DMS 273 (cell line): ENCODE measurements around the gene FAM53A.
"Not testable (repeated sequence)": the region's sequence is repeated elsewhere in the genome, so short reads cannot be mapped to it uniquely, and the experiment has no call there.

Experiments used
- DNase-seq: peaks from one replicate; lab custom pipeline; 2025; ENCODE audit not compliant: unreplicated experiment; lab: John Stamatoyannopoulos, UW

The FAM53A gene

DNA sequence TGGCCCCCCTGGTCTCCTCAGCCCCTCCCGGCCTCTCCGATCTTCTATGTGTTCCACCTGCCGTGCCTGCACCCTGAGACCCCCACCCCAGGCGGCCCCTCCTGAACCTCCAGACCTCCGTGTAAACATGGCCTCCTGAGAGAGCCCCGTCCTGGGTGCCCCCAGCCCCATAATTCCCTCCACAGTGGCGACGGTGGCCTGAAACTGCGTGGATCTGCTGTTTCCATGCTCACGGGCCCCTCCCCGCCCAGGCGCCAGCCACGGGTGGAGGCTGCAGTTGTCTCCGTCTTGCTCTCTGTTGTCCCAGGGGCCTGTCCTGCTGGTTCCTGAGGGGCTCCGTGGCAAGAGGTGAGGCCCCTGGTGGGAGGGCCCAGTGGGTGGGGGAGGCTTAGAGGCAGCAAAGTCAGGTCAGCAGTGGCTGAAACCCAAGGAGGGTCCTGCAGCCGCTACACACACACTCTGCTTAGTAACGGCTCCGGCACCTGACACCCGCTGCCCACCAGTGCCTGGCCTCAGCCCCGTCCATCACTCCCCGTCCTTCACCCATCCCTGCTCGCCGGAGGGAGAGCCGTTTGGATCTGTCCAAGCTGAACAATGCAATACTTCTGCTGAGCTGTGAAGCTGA, 75.8 kb downstream of the FAM53A start:
- DNase-seq: no peak

GRCh38 chr4:1607436-1608195, 76.5 kb downstream of the FAM53A start:
- DNase-seq: not testable (repeated sequence)

DNA sequence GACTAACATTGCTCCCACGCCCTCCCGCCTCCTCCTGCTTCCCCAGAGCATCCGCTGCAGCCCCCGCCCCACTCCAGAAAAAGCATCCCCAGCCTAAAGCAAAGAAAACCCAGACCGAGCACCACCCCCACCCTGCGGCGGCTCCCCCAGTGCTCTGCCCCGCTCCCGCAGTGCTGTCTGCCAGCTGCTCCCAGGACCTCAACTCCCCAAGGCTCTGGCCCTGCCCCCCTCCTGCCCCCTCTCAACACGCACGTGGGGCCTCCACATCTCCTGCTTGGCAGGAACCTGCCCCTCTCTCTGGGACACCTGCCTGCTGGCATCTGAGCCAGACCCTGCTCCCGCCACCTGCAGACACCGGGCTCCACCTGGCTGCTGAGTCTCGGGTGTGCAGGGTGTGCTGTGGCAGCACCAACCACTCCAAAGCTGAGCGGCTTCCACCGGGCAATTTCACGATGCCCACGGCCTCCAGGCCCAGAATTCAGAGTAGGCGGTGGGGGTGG, 79.4 kb downstream of the FAM53A start:
- no peak for DNase-seq

GRCh38 chr4:1604181-1604705, 79.9 kb downstream of the FAM53A start:
- no peak for DNase-seq

GRCh38 chr4:1603413-1604135, 80.5 kb downstream of the FAM53A start:
- no peak for DNase-seq

DNA sequence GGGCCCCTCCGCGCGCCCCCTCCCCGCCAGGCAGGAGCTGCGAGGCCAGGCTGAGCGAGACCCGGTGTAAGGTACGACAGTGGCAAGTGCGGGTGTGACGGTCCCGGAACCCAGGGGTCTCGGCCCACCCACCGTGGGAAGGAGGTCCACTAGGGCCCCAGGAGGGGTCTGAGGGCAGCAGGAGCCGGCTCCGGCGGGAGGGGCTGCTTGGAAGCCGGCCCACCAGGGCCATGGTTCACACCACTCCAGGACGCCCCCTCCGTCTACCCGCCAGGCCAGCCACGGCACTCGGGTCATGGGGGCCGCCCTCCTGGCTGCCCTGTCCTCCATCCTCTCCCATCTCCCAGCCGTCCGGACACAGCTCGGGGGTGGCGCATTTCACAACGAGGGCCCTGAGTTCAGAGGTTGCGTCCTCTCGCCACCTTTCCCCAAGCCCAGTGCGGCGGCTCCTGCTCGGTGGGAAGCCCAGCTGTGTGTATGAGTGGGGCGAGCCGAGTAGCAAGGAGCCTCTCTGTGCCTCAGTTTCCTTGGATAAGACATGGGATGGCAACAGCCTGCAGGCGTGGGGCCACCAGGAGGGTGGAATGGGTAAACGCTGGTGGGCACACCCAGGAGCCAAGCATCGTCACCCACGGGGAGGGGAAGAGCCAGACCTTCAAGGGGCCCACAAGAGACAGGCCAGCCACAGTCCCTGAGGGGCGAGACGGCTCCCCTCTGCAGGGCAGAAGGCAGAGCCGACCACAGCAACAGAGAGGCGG, 81.3 kb downstream of the FAM53A start:
- no peak for DNase-seq

DNA sequence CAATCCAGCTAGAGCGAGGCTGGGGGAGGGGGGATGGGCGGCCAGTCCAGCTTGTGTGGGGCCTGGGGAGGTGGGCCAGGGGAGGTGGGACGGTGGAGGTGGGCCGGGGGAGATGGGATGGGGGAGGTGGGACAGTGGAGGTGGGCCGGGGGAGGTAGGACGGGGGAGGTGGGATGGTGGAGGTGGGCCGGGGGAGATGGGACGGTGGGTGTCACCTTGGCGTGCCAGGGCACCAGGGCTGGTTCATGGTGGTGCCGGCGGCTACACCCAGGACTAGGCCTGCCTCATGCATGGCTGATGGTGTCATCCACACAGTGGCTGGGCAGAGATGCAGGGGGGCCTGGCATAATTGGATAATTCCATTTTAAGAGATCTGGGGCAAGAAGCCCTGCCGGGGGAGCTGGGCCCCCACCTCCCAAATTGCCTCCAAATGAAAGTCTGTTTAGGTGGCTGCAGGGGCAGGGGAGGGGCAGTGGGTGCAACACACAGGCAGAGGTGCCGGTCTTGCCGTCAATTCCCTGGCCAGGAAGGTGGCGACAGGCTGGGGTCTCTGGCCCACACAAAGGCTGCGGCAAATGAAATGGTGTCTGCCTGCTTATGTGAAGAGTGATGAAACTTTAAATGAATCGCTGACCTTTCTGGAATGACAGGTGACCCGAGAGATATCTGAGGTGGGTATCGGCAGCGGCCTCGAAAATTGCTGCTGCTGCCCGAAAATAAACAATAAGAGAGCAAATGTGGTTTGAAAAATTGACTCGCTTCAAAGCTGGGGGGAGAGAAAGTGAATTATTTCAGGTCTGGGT, 82.1 kb downstream of the FAM53A start:
- no peak for DNase-seq

DNA sequence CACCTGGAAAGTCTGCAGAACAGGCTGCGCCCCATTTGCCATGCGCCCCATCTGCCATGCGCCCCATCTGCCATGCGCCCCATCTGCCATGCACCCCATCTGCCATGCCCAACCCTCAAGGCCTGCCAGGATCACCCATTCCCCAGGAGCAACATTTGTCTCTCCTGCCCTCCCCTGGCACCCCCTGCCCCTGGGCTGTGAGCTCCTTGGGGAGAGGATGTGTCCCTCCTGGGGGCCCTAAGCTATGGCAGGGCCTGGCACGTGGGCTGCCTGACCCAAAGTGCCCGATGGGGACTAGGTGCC, 82.6 kb downstream of the FAM53A start:
- no peak for DNase-seq

DNA sequence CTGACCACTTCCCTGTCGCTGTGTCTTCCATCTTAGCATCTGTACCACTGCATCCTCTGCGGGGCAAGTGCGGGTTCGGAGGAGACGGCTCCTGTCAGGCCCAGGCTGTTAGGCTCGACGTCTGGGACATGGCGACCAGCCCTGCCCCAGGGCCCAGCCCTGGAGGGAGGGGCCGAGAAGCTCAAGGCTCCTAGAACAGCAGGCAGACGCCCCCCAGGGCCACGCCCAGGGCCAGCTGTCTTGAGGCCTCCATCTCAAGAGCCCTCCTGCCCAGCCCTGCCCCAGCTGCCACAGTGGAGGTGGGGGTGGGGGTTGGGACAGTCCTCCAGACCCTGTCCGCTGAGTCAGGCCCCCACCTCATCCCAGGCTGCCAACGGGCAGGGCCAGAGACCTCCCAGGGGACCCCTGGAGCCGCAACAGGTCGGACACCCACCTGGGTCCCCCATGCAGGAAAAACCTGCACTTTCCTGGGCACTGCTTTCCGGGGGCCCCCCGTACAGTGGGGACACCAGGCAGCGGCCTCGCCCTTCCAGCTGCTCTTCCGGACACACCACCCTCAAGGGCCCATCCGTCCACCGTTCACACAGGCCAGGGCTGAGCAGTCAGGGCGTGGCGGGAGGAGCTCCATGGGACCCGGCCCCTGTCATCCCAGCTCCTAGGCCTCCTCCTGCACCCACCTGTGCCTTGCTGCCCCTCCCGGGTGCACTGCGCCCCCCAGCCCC, 83.1 kb downstream of the FAM53A start:
- peak; percentile 62 for DNase-seq

GRCh38 chr4:1600211-1600780, 83.8 kb downstream of the FAM53A start:
- DNase-seq: no peak

- DNase-seq: no peak
These were observed 84.5 kb downstream of the FAM53A start for GRCh38 chr4:1599491-1600210.

- DNase-seq: no peak
These were observed 85.1 kb downstream of the FAM53A start for GRCh38 chr4:1599026-1599481.

- no peak for DNase-seq
These were observed 85.7 kb downstream of the FAM53A start for GRCh38 chr4:1598206-1599025.

DNA sequence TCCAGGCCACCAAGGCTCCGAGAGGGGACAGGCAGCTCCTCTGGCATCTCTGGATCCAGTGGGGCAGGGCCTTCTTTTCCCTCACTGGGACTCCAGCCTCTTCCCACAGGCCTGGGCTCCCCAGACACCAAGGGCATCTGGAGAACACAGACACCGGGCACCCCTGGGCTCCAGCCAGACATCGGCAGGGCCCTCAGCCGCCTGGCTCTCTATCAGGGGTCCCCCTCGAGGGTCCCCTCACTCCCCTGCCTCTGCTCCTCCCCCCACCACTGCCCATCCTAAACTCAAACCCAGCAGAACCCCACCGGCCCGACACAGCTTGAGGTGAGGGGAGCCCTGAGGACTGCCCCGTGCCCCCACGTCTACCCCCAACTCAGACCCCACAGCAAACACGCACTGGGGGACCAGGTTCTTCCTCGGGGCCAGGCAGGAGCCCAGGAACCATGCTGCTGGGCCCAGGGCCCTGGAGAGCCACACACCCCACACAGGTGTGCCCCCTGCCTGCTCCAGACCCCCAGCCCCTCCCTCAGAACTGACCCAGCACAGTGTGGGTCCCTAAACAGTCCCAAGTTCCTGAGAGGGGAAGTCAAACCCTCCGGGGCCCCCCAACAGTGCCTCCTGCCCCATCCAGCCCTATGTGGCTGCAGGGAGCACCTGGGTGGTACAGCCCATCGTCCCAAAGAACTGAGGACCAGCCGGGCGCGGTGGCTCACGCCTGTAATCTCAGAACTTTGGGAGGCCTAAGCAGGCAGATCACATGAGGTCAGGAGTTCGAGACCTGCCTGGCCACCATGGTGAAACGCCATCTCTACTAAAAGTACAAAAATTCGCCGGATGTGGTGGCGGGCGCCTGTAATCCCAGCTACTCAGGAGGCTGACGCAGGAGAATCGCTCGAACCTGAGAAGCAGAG, 86.8 kb downstream of the FAM53A start:
- no peak for DNase-seq

- no peak for DNase-seq
These were observed 87.7 kb downstream of the FAM53A start for GRCh38 chr4:1596393-1596792.

DNA sequence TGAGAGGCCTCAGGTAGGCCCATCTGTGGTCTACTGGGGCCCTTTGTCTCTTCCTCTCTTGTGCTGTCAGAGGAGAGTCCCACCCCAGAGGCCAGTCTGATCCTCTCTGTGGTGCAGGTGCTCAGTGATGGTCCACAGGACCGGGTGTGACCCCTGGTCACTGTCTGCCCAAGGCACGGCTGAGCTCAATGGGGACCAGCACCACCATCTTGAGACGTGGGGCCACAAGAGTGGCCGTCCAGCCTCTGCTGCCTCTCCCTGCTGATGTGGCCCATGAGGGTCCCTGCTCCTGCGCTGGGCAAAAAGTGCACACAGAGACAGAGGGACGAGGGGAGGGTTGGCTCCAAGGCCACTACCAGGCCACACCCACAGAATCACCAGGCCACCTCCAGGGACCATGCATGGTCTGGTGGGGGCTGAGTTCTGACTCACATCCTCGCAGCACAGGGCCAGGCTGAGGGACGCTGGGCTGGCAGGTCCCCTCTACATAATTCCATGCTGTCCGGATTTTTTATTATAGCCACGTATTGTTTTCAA, 88.3 kb downstream of the FAM53A start:
- DNase-seq: no peak
